Right cardiac atrium (tissue), 5 donors: ENCODE data around the gene ADNP2. TPM values are rescaled to one million over a fixed set of nuclear protein-coding genes. Genes with fewer than 3 reads are reported as not detected.

Experiments used
- ATAC-seq, 2 donors: fragments of 200-7000 bp; cut with Tn5 transposase; one replicate each; pipeline versions ENCODE4 v1.8.0 to v1.9.1; 2020; ENCODE audit warnings: moderate library complexity in 2 of 2, mild to moderate bottlenecking in 1 of 2
- DNase-seq, 3 donors: peaks; one replicate each; pipeline ENCODE4 v3.0.0-alpha.2; 2020
- H3K27ac ChIP-seq: one replicate; pipeline ENCODE4 v1.5.1; 2013; ENCODE audit warnings: mild to moderate bottlenecking, low read length, control low read depth, moderate library complexity
- H3K27me3 ChIP-seq: one replicate; pipeline ENCODE4 v1.6.1; 2013; ENCODE audit not compliant: control insufficient read depth, insufficient read depth
- H3K4me1 ChIP-seq: one replicate; pipeline ENCODE4 v1.6.1; 2013; ENCODE audit warnings: low read length; ENCODE audit not compliant: control insufficient read depth, insufficient read depth
- H3K4me3 ChIP-seq: one replicate; pipeline ENCODE4 v1.5.1; 2013; ENCODE audit warnings: low read length, control low read depth
- H3K9me3 ChIP-seq: one replicate; pipeline ENCODE4 v1.6.1; 2013; ENCODE audit warnings: low read length; ENCODE audit not compliant: control insufficient read depth
- WGBS: extraction: QIAGEN DNeasy Blood & Tissue Kit; methylation state at CpG from one replicate; pipeline ENCODE4 v1.1.7; 2013; 5-methylcytosine and 5-hydroxymethylcytosine counted together
- intact Hi-C, 4 donors: fragments of 100-400 bp; cut with DNase I; formaldehyde crosslinking; loops; one replicate each; pipeline versions ENCODE4 v1.11.0 to v1.14.0; 2022 to 2023
- polyA plus RNA-seq: library from polyadenylated mRNA; stranded (reverse); fragments of 200-250 nt; gene quantifications from one replicate; pipeline ENCODE4 v1.2.3, GENCODE V29; 2013
- total RNA-seq, 4 donors: library from RNA; stranded (reverse); fragmentation: NEBNext Ultra II Directional; extraction: Animal tissue kit (Norgen Biotek cat#: 25700); gene quantifications; one replicate each; pipeline ENCODE4 v1.2.1, GENCODE V29; 2021
- donor health status: healthy with polysubstance abuse.
- donor health status: DM: no; HTN: yes; CAD: no.
- donor health status: DM: no; HTN: no; CAD: no.
- donor health status: DM: no; HTN: yes; CAD: no; lungs with severe emphysema.
- donor health status: DM: yes; HTN: yes; CAD: no.

Gene ADNP2
- total and polyA plus RNA-seq, 5 donors = 4.1 to 14.7 (median 12.2) TPM

DNA sequence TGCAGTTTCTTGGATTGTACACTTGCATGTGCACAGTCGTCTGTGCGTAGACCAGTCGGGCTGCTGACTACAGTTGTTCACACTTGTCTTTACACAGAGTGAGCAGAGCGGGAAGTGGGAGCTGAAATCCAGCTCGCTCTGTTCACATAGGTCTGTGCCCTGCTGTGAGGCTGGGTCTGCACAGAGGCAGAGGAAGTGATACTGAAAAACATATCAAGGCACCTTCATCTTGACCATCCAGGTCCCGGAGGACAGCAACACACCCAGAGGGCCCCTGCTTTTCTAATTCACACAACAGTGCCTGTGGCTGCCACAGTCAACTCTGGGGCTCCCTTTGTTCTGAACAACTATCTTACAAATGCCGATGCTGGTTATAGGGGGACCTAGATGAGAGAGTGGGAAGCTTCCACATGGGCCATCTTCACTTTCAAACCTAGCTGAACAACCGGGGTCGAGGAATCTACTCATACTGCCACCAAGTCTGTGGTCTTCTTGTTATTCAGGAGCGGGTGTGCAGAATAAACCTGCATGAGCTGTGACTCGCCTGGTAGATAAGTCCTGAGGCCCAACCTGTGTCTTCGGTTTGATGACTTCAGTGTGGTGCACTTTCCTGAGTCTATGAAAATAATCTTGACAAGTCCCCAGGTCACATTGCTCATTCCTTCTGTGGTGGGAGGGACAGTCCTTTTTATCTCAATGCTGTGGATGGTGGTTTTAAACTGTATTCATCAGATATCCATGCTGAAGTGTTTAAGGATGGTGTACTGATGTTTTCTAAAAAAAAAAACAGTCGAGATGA, 3.5 kb upstream of the ADNP2 start:
- WGBS = 85% methylated on average over 13 of the region's 13 CpGs

DNA sequence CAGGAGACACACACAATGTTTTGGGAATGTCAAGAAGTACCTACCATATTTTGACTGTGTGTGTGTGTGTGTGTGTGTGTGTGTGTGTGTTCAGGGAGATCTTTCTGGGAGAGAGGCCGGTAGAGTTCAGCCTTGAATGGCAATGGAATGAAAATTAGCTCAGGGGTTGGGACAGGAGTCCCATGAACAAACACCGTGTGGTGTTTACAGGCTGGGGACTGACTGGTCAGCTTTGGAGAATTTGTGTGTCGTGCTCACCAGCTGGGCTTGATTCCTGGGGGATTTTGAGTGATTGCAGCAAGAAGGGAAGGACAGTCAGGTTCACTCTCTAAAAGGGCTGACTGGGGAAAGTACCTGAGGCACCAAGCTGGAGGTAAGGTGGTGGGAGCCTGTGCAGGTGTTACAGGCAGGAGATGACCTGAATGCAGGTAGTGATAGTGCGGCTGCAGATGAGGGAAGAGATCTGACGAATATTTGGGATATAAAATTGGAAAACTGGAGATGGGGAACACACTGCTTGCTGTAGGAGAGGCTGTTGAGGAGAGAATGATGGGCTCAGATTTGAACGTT, 2.5 kb upstream of the ADNP2 start:
- Histone ChIP-seq H3K27ac (no peak overlapping the region), H3K4me3 (no peak overlapping the region), H3K9me3 (no peaks in the 10 kb centered on the region), H3K27me3 (no peaks in the 10 kb centered on the region), H3K4me1 (peaks cover 4% of the 10 kb centered on the region)
- DNase-seq = no peak
- no peak for ATAC-seq
- intact Hi-C loops = no loop called here
- 55% methylated on average over 6 of the region's 6 CpGs for WGBS

More for the DNA sequence above, 3.5 kb upstream of the ADNP2 start:
- intact Hi-C loops = no loop called here
- Histone ChIP-seq H3K9me3 (no peaks in the 10 kb centered on the region), H3K27me3 (no peaks in the 10 kb centered on the region), H3K4me3 (no peak overlapping the region), H3K4me1 (peaks cover 4% of the 10 kb centered on the region), H3K27ac (no peak overlapping the region)
- DNase-seq (no peak), ATAC-seq (no peak)

DNA sequence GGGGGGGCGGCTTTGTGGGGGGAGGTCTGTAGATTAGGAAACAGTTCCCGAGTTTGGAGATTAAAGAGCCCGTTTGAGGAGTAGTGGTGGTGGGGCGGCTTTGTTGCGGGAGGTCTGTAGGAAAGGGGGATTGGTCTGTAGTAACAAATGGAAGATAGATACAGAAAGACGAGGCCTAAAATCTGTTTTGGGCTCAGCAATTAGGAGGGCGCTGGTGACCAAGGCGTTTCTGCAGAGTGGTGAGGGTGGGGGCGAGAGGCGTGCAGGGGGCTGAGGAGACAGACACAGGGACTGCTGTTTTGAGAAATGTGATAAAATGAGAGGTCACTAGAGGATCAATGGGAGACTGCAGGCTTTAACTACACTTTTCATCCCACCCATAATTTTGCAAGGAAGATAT, 1.6 kb upstream of the ADNP2 start:
- peaks cover 4% of the 10 kb centered on the region for H3K4me1 ChIP-seq
- no peak overlapping the region for H3K4me3 ChIP-seq
- ATAC-seq (no peak), DNase-seq (no peak)
- WGBS = 55% methylated on average over 10 of the region's 10 CpGs
- intact Hi-C loops = no loop called here
- no peaks in the 10 kb centered on the region for H3K9me3 ChIP-seq
- no peaks in the 10 kb centered on the region for H3K27me3 ChIP-seq
- H3K27ac ChIP-seq = no peak overlapping the region

DNA sequence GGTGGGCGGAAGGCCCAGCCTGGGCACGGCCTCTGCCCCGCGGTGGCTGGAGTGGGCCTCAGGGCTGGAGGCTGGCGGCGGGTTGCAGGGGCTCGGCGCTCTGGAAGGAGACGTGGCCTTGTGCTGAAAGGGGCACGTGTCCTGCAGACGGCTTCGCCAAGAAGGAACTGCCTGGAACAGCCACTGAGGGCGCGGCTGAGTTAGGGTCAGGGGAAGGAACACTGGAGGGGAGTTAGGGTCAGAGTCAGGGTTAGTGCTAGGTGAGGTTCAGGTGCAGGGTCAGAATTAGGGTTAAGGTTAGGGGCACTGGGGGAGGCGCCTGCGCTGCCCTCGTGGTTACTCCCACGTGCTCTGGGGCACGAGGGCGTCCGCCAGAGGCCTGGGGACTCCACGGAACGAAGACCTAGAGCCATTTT, 933 bp upstream of the ADNP2 start:
- peak; percentile 29 to 62 (median 60) for DNase-seq
- intact Hi-C loops = no loop called here

DNA sequence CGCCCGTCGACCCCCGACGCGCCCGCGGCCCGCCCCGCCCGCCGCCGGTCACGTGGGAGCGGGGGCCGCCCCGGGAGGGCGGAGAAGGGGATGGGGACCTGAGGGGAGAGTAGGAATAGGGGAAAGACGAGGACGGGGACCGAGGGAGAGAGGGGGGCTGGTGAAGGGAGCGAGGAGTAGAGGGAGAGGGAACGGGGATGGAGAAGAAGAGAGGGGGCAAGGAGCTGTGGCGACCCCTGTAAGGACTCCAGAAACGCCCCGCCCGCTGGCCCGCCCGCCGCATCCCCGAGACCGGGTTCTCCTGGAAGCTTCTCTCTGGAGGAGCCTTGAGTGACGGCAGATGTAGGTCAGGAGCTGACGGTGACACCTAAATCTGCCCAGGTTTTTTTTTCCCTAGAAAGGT, 615 bp downstream of the ADNP2 start:
- Histone ChIP-seq H3K27ac (peak overlapping the region; percentile 66), H3K4me1 (peaks cover 4% of the 10 kb centered on the region), H3K27me3 (no peaks in the 10 kb centered on the region), H3K9me3 (no peaks in the 10 kb centered on the region), H3K4me3 (peak overlapping the region; percentile 99)
- ATAC-seq (peak; percentile 22 to 40), DNase-seq (peak; percentile 49 to 76 (median 64))
- intact Hi-C loops = no loop called here
- under 1% methylated on average over 34 of the region's 34 CpGs for WGBS

More for the DNA sequence above, 933 bp upstream of the ADNP2 start:
- Histone ChIP-seq H3K4me3 (no peak overlapping the region), H3K27me3 (no peaks in the 10 kb centered on the region), H3K27ac (no peak overlapping the region), H3K4me1 (peaks cover 4% of the 10 kb centered on the region), H3K9me3 (no peaks in the 10 kb centered on the region)
- 90% methylated on average over 23 of the region's 23 CpGs for WGBS
- ATAC-seq = peak in 1 of 2 donors; percentile 7

DNA sequence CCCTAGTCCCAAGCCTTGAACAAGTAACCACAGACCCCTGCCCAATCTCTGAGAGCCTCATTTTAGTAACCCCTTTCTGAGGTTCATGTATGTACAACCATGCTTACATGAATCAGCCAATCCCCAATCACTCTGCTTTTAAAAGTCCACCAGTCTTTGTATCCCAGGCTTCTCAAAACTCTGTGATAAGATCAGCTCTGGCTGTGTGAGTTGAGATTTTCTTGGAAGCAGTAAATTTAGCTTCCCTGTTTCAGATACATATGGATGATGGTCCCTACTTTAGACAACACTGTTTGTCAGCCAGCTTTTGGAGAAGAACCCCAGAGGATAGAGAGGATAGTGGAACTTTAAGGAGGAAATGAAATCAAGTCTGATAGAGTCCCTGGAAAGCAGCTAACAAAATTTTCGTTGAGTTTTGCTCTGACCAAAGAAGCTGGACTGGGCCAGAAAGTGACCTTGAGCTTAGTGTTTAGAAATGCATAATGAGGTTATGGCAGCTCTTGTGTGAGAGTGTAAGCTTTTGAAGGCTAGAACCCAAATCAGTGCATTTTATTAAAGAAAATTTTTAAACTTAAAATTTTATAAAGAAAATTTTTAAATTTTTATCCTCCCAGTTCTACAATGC, 3.7 kb downstream of the ADNP2 start:
- no peaks in the 10 kb centered on the region for H3K27me3 ChIP-seq
- no peak overlapping the region for H3K27ac ChIP-seq
- WGBS = 6% methylated on average over 1 of the region's 1 CpG
- intact Hi-C loops = no loop called here
- peaks cover 5% of the 10 kb centered on the region for H3K4me1 ChIP-seq
- ATAC-seq = no peak
- H3K4me3 ChIP-seq = no peak overlapping the region
- DNase-seq = no peak
- H3K9me3 ChIP-seq = no peaks in the 10 kb centered on the region

DNA sequence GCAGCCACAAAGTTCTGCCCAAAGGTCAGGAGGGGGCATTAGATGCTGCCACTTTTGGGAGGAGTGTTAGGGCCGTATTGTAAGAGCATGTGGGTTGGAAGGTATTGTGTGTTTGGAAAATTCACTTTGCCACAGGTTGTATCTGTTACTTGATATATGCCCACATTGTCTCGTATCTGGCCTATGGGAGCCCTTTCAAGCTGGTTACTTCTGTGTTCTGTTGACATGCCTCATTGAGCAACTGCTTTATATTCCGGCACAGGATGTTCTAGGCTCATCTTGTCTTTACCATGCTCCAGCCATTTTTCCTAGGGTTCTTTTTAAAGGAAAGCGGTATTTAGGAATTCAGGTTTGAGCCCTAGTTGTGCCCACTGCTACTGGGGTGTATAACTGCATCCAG, 6.0 kb downstream of the ADNP2 start:
- ATAC-seq = no peak
- H3K27ac ChIP-seq = no peak overlapping the region
- H3K4me1 ChIP-seq = peaks cover 5% of the 10 kb centered on the region
- DNase-seq = no peak
- intact Hi-C loops = no loop called here
- 92% methylated on average over 4 of the region's 4 CpGs for WGBS
- H3K4me3 ChIP-seq = no peak overlapping the region
- H3K27me3 ChIP-seq = no peaks in the 10 kb centered on the region
- no peaks in the 10 kb centered on the region for H3K9me3 ChIP-seq

DNA sequence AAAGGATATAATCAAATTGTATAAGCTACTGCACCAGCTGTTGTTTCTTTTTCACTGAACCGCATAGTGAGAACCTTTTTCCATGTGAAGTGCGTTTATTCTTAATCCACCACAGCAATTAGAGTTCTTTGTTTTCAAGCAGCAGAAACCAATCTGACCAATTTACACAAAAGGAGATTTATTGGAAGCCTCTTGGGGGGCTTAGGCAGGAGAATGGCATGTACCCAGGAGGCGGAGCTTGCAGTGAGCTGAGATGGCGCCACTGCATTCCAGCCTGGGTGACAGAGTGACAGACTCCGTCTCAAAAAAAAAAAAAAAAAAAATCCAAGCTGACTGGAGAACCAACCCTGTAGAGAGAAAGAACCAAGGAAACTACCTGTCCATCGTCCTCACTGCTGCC, 10.0 kb downstream of the ADNP2 start:
- WGBS = 79% methylated on average over 6 of the region's 6 CpGs
- H3K9me3 ChIP-seq = no peaks in the 10 kb centered on the region
- H3K4me3 ChIP-seq = no peak overlapping the region
- no peaks in the 10 kb centered on the region for H3K27me3 ChIP-seq
- DNase-seq (no peak), ATAC-seq (no peak)
- intact Hi-C loops = no loop called here
- H3K4me1 ChIP-seq = peaks cover 1% of the 10 kb centered on the region
- no peak overlapping the region for H3K27ac ChIP-seq

DNA sequence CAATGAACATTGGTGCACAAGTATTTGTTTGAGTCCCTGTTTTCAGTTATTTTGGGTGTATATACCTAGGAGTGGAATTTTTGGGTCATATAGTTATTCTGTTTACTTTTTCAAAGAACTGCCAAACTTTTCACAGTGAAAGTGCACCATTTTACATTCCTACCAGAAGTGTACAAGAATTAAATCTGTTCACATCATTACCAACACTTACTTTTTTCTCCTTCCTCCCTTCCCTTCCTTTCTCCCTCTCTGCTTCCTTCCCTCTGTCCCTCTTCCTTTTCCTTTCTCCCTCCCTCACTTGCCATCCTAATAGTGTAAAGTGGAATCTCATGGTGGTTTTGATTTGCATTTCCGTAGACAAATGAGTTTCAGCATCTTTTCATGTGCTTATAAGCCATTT, 11.9 kb downstream of the ADNP2 start:
- Histone ChIP-seq H3K4me3 (no peak overlapping the region), H3K9me3 (no peaks in the 10 kb centered on the region), H3K4me1 (peaks cover 1% of the 10 kb centered on the region), H3K27ac (no peak overlapping the region), H3K27me3 (no peaks in the 10 kb centered on the region)
- no peak for DNase-seq
- 85% methylated on average over 1 of the region's 1 CpG for WGBS
- intact Hi-C loops = no loop called here
- no peak for ATAC-seq

DNA sequence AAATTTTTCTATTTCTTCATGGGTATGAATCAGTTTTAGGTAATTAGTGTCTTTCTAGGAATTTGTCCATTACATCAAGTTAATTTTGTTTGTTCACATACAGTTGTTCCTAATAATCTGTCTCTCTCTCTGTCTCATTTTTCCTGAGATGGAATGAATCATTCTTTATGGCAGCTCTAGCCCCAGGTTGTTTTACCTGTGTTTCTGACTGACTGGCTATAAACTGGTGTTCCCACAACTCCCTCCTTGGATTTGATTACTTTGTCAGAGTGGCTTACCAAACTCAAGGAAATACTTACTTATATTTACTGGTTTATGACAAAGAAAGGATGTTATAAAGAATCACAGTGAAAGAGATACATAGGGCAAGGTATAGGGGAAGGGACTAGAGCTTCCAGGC, 15.1 kb downstream of the ADNP2 start:
- DNase-seq = no peak
- intact Hi-C loops = no loop called here
- Histone ChIP-seq H3K27me3 (no peaks in the 10 kb centered on the region), H3K4me1 (no peaks in the 10 kb centered on the region), H3K9me3 (no peaks in the 10 kb centered on the region), H3K4me3 (no peak overlapping the region), H3K27ac (no peak overlapping the region)
- no peak for ATAC-seq

DNA sequence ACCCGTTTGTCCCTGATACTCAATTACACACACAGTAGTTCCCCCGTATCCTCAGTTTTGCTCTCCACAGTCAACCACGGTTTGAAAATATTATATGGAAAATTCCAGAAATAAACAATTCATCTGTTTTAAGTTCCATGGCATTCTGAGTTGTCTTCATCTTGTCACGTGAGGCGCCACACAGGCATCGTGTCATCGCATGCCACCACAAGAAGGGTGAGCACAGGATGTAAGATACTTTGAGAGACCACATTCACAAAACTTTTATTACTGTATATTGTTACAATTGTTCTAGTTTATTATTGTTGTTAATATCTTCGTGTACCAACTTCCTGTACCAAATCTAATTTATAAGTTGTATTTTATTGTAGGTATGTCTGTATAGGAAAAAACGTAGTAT, 17.7 kb downstream of the ADNP2 start:
- Histone ChIP-seq H3K27ac (no peak overlapping the region), H3K27me3 (no peaks in the 10 kb centered on the region), H3K4me3 (no peak overlapping the region), H3K9me3 (no peaks in the 10 kb centered on the region), H3K4me1 (no peaks in the 10 kb centered on the region)
- ATAC-seq = no peak
- WGBS = 95% methylated on average over 9 of the region's 9 CpGs
- intact Hi-C loops = no loop called here
- no peak for DNase-seq
